ENCODE data around the gene FHIP1A. TPM values are rescaled to one million over a fixed set of nuclear protein-coding genes. Genes with fewer than 3 reads are reported as not detected.

FHIP1A gene
- total RNA-seq, 1 donor from 2014 or later = not detected

DNA sequence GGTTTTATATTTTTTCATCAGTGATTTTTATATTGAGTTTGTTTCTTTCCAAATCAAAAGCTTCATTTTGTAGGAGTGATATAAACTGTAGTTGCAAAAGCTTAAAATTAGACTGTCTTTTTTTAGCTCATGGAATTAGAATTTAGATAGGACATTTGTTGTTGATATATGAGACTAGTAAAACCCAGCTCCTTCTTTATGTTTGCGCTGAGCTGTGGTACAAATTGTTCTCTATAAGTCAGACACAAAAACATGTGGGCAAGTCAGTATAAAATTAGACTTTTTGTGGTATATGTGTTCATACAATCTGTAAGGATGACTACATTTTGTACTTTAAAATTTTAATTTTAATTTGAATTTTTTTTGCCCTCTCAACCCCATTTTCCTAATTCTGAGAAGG lies 18.3 kb downstream of the FHIP1A start:
- peaks cover 23% of the 10 kb centered on the region for H3K27me3 Mint-ChIP-seq

DNA sequence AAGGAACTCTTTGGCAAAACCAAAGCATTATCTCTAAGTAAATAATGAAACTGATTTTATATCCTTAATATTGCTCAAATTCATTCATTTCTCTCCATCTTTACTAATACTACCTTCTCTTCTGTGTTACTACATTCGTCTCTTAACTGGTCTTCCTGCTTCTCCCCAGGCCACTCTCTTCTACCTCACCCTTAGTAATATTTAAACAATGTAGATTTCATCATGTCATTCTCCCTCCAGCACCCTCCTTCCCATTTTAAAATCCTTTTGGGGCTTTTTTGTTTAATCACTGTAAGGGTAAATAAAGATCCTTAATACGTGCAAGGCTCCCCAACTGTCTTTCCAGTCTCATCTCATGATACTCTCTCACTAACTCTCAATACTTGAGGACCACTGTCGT lies 19.4 kb downstream of the FHIP1A start:
- Mint-ChIP-seq H3K36me3 (ENCODE audit: low read depth) (no peaks in the 10 kb centered on the region), H3K9me3 (no peaks in the 10 kb centered on the region), H3K4me3 (no peak overlapping the region), H3K4me1 (peaks cover 4% of the 10 kb centered on the region), H3K27me3 (peaks cover 22% of the 10 kb centered on the region), H3K27ac (no peak overlapping the region)
- intact Hi-C loops (cut with micrococcal nuclease) = no loop called here
- no peak for DNase-seq

More for the DNA sequence above, 18.3 kb downstream of the FHIP1A start:
- Mint-ChIP-seq H3K4me3 (no peak overlapping the region), H3K36me3 (ENCODE audit: low read depth) (no peaks in the 10 kb centered on the region), H3K4me1 (peaks cover 4% of the 10 kb centered on the region), H3K27ac (no peak overlapping the region), H3K9me3 (no peaks in the 10 kb centered on the region)
- intact Hi-C loops (cut with micrococcal nuclease) = no loop called here
- no peak for DNase-seq

DNA sequence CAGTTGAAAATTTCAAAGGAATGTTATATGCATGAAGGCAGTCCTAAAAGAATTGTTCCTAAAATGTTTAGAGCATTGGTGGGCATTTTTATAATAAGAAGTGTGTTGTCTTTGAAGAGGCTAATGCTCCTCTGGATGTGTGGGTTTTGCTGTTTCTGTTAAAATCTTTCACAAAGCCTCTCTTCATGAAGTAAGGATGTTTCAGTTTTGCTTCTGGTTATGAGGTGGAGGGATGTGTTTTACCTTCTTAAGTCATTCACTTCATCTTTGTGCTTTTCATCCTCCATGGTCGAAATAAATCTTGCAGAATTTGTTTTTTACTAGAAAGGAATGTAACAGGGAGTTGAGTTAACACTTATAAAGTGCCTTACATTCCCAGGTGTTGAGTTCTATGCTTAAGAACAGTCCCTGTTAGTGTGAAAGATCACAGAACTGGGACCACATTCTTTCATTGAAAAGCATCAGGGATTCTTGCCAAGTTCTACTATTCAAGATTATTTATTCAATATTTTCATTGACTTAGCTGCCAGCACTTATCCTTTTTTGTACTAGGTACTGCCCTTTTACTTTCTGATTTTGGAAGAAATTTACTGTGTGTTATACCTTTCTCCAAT lies 21.1 kb downstream of the FHIP1A start:
- H3K4me3 Mint-ChIP-seq = no peak overlapping the region

DNA sequence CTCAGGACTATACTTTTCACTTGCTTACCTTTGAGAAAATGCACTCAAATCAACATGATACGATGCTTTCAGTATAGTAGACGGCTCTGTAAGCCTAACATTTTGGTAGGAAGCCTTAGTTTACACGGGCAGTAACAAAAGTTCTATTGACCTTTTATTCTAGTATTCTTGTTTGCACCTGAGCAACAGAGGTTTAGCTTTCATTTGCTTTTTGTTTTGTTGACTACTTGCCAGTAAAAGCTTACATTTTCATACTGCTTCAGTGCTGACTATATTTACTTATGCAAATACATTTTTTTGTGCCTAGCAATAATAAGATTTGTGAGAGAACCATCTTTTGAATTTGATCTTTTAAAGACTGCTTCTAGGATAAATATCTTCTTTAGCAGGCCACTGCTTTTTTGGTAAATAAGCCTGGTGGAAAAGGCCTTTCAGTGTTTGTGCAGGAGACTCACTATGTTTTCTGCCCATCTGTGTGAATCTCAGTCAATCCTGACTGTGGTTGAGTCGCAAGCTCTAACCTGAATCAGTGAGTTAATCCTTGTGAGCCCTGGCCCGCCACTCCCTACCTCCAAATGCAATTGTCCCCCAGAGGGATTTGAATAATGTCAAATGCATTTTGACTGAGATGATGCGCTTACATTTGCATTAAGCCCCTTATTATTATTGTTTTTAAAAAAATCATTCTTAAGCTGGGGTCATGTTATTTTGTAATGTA lies 21.9 kb downstream of the FHIP1A start:
- peaks cover 12% of the 10 kb centered on the region for H3K27me3 Mint-ChIP-seq
- DNase-seq = peak; percentile 30
- no peaks in the 10 kb centered on the region for H3K9me3 Mint-ChIP-seq
- peaks cover 4% of the 10 kb centered on the region for H3K4me1 Mint-ChIP-seq
- no peaks in the 10 kb centered on the region for H3K36me3 Mint-ChIP-seq (ENCODE audit: low read depth)
- no peak overlapping the region for H3K4me3 Mint-ChIP-seq
- intact Hi-C loops (cut with micrococcal nuclease) = no loop called here
- no peak overlapping the region for H3K27ac Mint-ChIP-seq

More for the DNA sequence above, 21.1 kb downstream of the FHIP1A start:
- Mint-ChIP-seq H3K27me3 (peaks cover 15% of the 10 kb centered on the region), H3K27ac (no peak overlapping the region), H3K36me3 (ENCODE audit: low read depth) (no peaks in the 10 kb centered on the region), H3K9me3 (no peaks in the 10 kb centered on the region), H3K4me1 (peaks cover 4% of the 10 kb centered on the region)
- DNase-seq = peak; percentile 35
- intact Hi-C loops (cut with micrococcal nuclease) = no loop called here

DNA sequence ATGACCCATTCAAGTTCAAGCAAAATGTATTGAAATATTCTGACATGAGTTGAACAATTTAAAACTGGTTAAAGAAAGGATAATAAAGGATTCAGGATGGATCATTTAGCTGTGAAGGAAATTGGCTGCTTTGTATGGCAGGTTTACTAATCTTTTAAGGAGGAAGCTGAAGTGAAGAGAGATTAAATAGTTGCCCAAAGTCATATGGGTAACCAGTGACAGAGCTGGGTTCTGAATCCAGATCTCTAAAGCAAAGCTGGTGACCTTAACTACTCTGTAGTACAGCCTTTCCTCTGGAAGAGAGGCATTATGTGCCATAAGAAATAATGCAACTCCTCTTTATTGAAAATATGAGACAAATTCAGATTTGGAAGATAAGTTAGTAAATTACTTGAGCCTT lies 22.8 kb downstream of the FHIP1A start:
- Mint-ChIP-seq H3K27me3 (peaks cover 13% of the 10 kb centered on the region), H3K27ac (no peak overlapping the region)
- intact Hi-C loops (cut with micrococcal nuclease) = no loop called here

DNA sequence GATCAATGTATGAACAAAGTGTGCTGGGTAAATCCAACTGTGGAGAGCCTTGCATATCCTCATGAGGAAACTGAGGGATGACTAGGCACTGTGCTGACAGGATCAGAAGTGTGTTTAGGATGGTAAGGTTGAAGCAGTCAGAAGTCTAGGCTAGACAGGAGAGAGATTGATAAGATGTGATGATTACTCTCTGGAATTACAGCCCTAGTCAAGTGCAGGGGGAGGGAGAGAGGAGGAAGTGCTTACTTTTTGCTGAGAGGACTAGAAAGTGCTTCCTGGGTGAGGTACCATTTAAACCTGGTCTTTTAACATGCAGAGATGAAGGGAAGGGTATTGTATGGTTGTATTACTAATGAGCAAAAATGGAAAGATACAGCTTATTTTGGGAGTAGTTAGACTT lies 23.7 kb downstream of the FHIP1A start:
- no peaks in the 10 kb centered on the region for H3K9me3 Mint-ChIP-seq
- no peak for DNase-seq
- H3K27me3 Mint-ChIP-seq = peaks cover 13% of the 10 kb centered on the region
- intact Hi-C loops (cut with micrococcal nuclease) = no loop called here
- no peak overlapping the region for H3K27ac Mint-ChIP-seq
- H3K4me1 Mint-ChIP-seq = peaks cover 4% of the 10 kb centered on the region
- H3K4me3 Mint-ChIP-seq = no peak overlapping the region
- H3K36me3 Mint-ChIP-seq (ENCODE audit: low read depth) = no peaks in the 10 kb centered on the region

More for the DNA sequence above, 22.8 kb downstream of the FHIP1A start:
- DNase-seq = no peak
- H3K9me3 Mint-ChIP-seq = no peaks in the 10 kb centered on the region
- H3K36me3 Mint-ChIP-seq (ENCODE audit: low read depth) = no peaks in the 10 kb centered on the region
- H3K4me3 Mint-ChIP-seq = no peak overlapping the region
- peaks cover 4% of the 10 kb centered on the region for H3K4me1 Mint-ChIP-seq

DNA sequence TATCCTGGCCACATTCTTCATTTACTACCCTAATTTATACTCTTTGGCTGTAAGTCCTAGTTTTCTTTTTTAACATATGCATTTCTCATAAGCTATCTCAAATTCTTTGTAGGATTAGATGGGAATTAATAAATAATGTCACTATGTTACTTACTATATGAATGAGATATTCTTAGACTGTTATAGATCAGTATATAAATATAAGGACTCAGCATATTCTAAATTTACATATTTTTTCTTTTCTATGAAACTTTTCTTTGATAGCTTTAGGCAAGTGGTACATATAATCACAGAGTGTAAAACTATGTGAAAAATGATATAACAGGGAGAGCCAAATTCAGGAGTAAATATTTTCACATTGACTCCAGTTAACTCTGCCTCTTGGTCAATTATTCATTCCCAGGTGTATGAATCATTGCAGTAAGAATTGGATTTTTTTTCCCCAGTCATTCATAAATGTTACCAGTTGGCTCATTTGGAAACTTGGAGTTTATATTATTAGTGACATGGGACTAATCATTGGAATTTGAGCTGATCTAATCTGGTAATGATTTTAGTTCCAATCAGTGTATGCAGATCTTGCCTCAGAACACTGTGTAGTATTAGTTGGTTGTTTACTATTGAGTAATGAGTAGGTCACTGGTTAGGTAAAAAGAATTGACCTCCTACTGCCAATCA lies 25.3 kb downstream of the FHIP1A start:
- peaks cover 4% of the 10 kb centered on the region for H3K4me1 Mint-ChIP-seq
- no peak overlapping the region for H3K4me3 Mint-ChIP-seq
- intact Hi-C loops (cut with micrococcal nuclease) = no loop called here
- H3K36me3 Mint-ChIP-seq (ENCODE audit: low read depth) = no peaks in the 10 kb centered on the region
- H3K9me3 Mint-ChIP-seq = no peaks in the 10 kb centered on the region
- peaks cover 6% of the 10 kb centered on the region for H3K27me3 Mint-ChIP-seq
- DNase-seq = no peak
- no peak overlapping the region for H3K27ac Mint-ChIP-seq

DNA sequence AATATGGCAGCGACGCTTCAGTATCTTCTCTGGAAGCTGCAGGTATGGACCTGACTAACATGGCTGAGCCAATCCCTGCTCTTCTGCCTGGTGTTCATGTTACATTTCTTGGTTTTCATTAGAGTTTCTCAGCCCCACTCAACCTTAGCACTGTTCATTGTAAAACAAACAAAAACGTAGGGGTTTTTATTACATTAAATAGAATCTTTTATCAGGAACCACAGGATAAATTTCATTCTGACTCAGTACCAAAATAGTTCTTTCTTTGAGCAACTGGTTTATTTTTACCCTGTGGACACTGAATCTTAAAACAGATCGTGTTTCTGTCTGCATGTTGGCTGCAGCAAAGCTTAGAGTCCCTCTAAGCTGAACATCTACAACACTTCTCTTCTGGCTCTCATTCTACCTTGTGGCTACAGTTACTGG lies 27.1 kb downstream of the FHIP1A start:
- Mint-ChIP-seq H3K4me3 (no peak overlapping the region), H3K27ac (no peak overlapping the region), H3K27me3 (peaks cover 14% of the 10 kb centered on the region), H3K36me3 (ENCODE audit: low read depth) (no peaks in the 10 kb centered on the region), H3K9me3 (no peaks in the 10 kb centered on the region), H3K4me1 (no peaks in the 10 kb centered on the region)
- no peak for DNase-seq
- intact Hi-C loops (cut with micrococcal nuclease) = no loop called here

DNA sequence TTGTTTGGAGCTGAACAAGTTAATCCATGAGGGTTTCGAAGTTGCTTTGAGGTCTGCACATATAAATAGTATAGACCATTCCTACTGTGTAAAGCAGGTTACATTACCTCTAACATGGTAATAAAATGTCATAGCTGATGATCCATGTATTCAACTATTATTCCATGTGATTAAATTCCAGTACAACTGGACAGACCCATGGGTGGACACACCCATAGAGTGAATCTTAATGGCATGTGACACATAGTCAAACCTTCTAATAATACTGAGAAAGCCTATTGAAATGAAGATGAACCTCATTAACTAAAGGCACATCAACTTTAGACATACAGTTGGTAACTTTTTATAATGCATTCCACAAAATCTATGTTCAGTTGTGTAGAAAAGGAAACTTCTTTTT lies 28.5 kb downstream of the FHIP1A start:
- no peaks in the 10 kb centered on the region for H3K4me1 Mint-ChIP-seq
- peaks cover 14% of the 10 kb centered on the region for H3K27me3 Mint-ChIP-seq
- intact Hi-C loops (cut with micrococcal nuclease) = no loop called here

DNA sequence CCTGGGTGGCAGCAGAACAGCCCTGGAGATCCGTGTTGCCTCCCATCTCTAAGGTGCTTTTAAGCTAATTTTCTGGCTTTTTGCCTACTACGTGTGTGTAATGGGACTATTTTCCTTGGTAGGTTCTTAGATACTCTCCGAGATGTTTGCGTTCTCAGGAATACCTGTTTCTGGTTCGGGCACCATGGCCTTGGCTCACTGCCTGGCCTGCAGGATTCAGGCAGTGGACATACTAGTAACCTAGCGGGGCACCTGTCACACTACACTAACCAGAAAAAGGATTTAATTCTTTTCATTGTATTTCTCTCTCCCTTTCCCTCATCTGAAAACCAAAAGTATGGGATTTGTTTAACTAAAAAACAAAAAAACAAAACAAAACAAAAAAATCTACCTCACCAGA lies 29.2 kb downstream of the FHIP1A start:
- peak; percentile 23 for DNase-seq
- Mint-ChIP-seq H3K27ac (no peak overlapping the region), H3K9me3 (no peaks in the 10 kb centered on the region), H3K27me3 (peaks cover 14% of the 10 kb centered on the region), H3K4me1 (no peaks in the 10 kb centered on the region), H3K4me3 (no peak overlapping the region), H3K36me3 (ENCODE audit: low read depth) (no peaks in the 10 kb centered on the region)
- intact Hi-C loops (cut with micrococcal nuclease) = no loop called here

More for the DNA sequence above, 28.5 kb downstream of the FHIP1A start:
- Mint-ChIP-seq H3K9me3 (no peaks in the 10 kb centered on the region), H3K27ac (no peak overlapping the region), H3K4me3 (no peak overlapping the region), H3K36me3 (ENCODE audit: low read depth) (no peaks in the 10 kb centered on the region)
- peak; percentile 17 for DNase-seq

DNA sequence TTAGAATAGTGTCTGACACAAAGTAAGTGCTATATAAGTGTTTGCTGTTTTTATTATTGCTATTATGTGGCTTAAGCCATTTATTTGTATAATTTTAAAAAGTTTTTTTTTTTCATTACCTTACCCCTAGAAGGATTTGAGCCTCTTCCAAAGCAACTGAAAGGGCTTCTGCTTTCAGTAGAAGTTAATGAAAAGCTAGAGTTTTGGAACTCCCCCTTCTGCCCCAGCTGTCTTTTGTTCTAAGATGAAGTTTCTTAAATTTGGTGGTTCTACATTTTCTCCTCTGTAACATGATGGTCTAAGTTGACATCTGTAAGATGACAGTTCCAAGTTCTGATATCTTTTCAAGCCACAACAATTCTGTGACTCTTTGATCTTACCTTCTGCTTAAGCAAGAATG lies 30.3 kb downstream of the FHIP1A start:
- DNase-seq = no peak
- intact Hi-C loops (cut with micrococcal nuclease) = no loop called here
- peaks cover 18% of the 10 kb centered on the region for H3K27me3 Mint-ChIP-seq
- H3K27ac Mint-ChIP-seq = no peak overlapping the region
- H3K4me3 Mint-ChIP-seq = no peak overlapping the region
- no peaks in the 10 kb centered on the region for H3K4me1 Mint-ChIP-seq
- no peaks in the 10 kb centered on the region for H3K36me3 Mint-ChIP-seq (ENCODE audit: low read depth)
- H3K9me3 Mint-ChIP-seq = no peaks in the 10 kb centered on the region

DNA sequence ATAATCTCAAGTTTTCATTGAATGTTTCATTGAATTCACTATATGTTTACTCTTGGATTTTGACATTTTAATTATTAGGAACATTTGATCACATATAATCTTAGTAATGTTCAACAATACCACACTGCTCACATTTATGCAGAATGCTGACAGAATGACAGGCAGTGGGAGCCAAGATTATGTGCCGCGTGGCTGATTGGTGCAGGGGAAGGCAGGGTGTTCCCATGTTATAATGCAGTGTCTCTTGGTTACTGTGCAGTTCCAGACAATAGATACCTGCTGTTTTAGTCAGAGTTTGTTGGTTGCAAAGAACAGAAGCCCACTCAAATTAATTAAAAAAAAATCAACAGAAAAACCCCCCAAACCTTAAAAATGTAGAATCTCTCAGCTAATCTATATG lies 33.0 kb downstream of the FHIP1A start:
- H3K36me3 Mint-ChIP-seq (ENCODE audit: low read depth) = no peaks in the 10 kb centered on the region
- H3K4me1 Mint-ChIP-seq = no peaks in the 10 kb centered on the region
- peaks cover 21% of the 10 kb centered on the region for H3K27me3 Mint-ChIP-seq
- H3K9me3 Mint-ChIP-seq = no peaks in the 10 kb centered on the region
- DNase-seq = no peak
- no peak overlapping the region for H3K4me3 Mint-ChIP-seq
- H3K27ac Mint-ChIP-seq = no peak overlapping the region
- intact Hi-C loops (cut with micrococcal nuclease) = no loop called here

DNA sequence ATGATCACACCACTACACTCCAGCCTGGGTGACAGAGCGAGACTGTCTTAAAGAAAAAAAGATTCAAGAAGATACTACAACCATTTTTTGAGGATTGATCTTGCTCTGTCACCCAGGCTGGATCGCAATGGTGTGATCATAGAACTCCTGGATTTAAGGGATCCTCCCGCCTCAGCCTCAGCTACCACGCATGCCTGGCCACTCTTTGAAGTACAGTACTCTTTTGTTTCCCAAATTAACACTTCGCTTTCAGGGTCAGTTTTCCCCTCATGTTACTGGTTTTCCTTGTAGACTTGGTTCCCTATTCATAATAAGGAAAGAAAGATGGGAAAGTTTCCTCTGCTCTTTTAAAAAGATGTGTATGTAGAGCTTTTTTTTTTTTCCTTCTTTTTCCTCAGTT lies 34.3 kb downstream of the FHIP1A start:
- H3K27ac Mint-ChIP-seq = no peak overlapping the region
- H3K9me3 Mint-ChIP-seq = no peaks in the 10 kb centered on the region
- intact Hi-C loops (cut with micrococcal nuclease) = no loop called here
- H3K27me3 Mint-ChIP-seq = peaks cover 21% of the 10 kb centered on the region
- H3K4me1 Mint-ChIP-seq = no peaks in the 10 kb centered on the region
- DNase-seq = no peak
- no peak overlapping the region for H3K4me3 Mint-ChIP-seq
- no peaks in the 10 kb centered on the region for H3K36me3 Mint-ChIP-seq (ENCODE audit: low read depth)

DNA sequence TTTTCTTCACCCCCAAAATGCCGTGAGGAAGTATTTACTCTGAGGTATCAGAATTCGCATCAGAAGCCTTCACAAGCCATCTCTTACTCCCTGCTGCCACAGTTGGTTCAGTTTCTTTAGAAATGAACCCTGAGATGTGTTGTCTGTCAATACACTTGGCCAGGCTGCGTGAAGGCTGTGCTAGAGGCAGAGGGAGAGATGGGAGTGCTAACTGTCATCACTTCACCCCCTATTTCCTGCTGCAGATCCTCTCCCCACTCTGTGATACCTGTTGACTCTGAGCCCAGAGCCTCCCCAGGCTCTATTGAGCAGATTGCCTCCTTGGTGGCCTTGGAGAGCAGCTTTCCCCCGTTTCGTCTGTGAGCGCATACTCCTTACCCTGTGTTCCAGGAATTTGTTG lies 34.8 kb downstream of the FHIP1A start:
- DNase-seq = no peak
- no peaks in the 10 kb centered on the region for H3K36me3 Mint-ChIP-seq (ENCODE audit: low read depth)
- intact Hi-C loops (cut with micrococcal nuclease) = no loop called here
- no peak overlapping the region for H3K4me3 Mint-ChIP-seq
- no peaks in the 10 kb centered on the region for H3K4me1 Mint-ChIP-seq
- no peaks in the 10 kb centered on the region for H3K9me3 Mint-ChIP-seq
- peaks cover 25% of the 10 kb centered on the region for H3K27me3 Mint-ChIP-seq
- H3K27ac Mint-ChIP-seq = no peak overlapping the region
